Fibroblast of peridontal ligament (primary cell): ENCODE results near the gene FNDC10.
"Not testable (repeated sequence)": the region's sequence is repeated elsewhere in the genome, so short reads cannot be mapped to it uniquely, and the experiment has no call there.

Source experiments
- DNase-seq: peaks from one replicate; pipeline ENCODE4 v3.0.0-alpha.2; 2010; ENCODE audit errors: extremely low read depth

FNDC10 gene

DNA sequence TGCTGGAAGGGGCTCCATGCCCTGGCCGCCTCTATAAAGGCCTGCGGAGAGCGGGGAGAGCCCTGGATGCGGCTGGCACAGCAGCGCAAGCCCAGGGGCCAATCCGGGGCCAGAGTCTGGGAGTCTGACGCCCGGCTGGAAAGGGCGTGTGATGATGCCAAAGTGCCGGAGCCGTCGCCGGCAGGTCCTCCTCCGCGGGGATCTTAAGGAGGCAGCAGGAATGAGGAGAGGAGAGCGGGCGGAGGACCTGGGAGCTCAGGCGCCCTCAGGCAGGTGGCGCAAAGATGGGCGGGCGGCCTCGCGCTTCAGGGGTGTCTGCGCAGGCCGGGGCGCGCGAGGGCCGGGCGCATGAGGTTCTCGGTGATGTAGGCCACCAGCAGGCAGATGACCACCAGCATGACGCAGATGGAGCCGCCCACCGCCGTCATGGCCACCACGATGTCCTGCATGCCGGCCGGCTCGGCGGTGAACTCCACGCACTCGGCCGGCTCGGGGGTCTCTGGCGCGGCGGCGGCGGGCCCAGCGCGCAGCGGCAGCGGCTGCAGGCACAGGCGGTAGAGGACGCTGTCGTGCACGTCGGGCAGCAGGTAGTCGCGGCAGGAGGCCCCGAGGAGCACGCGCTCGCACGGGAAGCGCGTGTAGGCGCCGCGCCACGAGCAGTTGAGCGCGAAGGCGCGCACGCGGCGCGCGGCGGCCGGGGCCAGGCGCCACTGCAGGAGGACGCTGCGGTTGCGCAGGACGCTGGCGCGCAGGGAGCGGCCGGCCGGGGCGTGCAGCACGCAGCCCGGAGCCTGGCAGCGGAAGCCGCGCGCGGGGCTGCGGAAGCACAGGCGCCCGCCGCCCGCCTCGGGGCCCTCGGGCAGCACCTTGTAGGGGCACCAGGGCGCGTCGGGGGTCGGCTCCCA lies 653 bp downstream of the FNDC10 start:
- no peak for DNase-seq

DNA sequence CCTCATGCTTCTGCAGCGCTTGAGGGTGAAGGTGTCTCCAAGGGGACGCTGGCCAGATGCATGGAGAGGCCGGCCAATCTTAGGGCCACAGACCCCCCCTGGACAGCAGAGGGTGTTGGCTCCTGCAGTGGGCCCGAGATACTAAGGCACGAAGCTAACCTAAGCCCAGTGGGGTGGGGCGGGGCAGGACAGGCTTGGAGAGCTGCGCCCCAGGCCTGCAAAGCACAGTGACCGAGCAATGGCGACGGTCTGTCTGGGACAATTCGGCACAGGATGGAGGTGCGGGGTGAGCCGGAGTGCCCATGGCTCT lies 1.3 kb downstream of the FNDC10 start:
- DNase-seq, result no peak

DNA sequence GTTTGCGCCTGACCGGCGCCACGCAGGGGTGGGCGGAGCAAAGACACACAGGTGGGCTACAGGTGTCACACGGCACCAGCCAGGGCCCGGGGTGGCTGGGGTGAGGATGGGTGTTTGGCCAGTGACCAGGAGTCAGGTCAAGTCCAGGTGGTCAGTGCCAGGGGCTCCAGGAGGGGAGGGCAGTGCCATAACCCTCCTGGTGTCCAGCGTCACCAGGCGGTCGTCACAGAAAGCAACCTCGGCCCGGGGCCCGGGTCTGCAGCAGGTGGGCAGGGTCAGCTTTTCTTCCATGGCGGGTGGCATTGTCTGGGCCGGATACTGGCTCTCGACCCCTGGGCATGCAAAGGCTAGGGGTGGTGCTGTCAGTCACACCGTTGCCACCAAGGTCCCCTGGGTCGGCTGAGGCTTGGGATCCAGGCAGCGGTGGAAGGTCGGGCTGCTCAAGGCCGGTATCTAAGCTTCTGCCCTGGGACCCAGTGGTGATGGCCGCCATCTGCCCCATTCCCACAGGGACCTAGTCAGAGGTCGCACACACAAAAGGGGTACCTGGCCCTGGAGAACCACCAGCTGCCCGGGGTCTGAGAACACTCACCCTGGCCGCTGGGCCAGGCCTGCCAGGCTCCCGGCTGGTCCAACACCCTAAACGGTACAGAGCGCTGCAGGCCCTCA lies 1.8 kb downstream of the FNDC10 start:
- DNase-seq, result no peak

DNA sequence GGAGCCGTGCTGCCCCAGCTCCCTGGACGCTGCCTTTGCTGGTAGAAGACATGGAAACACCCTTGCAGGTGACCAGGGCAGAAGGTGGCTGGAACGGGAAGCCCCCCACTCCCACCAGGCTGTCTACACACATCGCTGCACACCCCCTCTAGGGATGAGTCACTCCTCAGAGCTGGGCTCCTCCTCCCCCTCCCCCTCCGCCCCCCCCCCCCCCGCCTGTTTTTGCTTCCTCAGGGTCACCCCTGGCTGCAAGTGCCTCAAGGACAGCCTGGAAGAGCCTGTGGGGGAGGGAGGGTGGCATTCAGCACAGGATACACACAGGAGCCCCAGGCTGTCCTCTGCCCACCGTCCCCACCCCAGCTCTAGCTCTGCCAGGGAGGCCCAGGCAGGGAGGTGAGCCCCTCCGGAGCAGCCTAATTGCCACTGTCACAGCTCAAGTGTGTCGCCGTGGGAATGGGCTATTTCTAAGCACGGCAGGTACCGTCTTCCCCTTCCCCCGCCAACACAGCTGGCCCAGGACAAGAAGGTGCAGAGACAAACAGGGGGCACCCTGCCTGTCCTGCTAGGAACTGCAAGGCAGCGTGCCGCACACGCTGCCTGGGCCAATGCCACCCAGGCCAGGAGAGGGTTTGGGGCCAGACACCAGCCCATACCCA lies 2.5 kb downstream of the FNDC10 start:
- no peak for DNase-seq

DNA sequence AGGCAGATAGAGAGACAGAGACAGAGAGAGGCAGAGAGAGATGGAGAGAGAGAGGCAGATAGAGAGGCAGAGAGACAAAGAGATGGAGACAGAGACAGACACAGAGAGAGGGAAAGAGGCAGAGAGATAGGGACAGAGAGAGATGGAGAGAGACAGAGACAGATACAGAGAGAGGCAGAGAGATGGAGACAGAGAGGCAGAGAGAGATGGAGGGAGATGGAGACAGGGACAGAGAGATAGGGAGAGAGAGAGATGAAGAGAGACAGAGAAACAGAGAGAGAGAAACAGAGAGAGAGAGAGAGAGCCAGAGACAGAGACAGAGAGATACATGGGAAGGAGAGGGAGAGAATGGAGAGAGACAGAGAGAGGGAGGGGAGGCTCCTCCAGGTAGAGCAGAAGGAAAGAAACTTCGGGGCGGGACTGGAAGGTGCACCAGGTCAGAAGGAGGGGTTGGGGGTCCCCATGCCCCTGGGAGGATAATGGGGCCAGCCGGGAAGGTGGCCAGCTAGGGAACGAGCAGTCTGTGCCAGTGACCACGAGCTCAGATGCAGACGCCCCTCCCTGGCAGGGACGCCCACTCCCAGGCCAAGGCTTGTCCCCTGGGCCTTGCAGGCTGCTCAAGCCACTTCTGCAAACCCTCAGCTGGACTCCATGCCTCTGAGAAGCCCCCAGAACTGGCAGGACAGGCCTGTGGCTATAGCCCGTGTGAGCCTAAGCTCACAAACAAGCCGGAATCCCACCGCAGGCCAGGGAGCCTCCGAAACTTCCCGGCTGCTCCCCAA lies 3.3 kb downstream of the FNDC10 start:
- DNase-seq, result no peak

DNA sequence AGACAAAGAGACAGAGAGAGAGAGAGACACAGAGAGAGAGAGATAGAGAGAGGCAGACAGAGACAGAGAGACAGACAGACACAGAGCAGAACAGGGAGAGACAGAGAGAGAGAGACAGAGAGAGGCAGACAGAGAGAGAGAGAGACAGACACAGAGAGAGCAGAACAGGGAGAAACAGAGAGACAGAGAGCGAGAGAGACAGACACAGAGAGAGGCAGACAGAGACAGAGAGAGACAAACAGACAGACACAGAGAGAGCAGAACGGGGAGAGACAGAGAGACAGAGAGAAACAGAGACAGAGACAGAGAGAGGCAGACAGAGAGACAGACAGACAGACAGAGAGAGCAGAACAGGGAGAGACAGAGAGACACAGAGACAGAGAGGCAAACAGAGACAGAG lies 4.6 kb downstream of the FNDC10 start:
- DNase-seq, result not testable (repeated sequence)

DNA sequence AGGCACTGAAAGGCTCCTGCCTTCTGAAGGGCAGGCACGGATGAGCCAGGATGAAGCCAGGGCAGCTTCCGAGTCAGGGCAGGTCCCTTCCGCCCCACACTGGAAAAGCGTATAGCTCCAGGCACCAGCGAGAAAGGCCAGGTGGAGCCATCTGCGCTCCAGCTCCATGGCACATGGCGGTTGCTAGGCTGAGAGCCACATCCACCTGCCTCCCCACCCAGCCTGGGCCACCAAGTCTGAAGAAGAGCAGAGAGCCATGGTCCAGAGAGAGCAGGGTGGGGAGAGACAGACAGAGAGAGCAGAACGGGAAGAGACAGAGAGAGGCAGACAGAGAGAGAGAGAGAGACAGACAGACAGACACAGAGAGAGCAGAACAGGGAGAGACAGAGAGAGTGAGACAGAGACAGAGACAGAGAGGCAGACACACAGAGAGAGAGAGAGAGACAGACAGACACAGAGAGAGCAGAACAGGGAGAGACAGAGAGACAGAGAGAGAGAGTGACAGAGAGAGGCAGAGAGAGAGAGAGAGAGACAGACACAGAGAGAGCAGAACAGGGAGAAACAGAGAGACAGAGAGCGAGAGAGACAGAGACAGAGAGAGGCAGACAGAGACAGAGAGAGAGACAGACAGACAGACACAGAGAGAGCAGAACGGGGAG lies 5.2 kb downstream of the FNDC10 start:
- no peak for DNase-seq

DNA sequence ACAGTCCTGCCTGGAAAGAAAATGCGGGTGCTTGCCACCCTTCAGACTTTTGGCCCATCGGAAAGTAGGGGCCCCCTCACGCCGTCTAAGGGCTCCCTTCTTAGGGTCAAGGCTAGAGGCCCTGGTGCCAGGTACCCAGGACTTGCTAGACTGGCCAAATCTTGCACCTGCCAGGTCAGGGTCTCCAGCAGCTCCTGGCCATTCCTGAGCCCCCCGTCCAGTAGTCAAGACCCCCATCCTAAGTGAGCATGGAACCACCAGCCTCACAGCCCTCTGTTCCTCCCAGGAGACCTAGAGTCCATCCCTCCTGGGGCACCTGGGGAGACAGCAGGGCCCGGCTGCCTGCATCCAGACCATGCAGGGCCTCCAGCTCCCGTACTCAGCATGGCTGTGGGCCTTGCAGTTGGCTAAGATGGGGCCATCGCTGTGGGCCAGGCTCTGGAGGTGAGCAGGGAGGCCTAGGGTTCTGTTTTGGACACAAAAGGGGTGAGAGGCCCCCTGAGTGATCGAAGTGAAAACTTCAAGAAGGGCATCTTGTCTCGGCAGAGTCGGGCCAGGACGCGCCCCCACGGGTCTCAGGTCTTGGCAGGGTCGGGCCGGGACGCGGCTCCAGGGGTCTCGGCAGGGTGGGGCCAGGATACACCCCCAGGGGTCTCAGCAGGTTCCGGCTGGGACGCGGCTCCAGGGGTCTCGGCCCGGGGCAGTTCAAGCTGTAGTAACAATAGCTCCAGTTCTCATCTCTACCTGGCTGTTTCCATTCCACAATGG lies 5.9 kb downstream of the FNDC10 start:
- DNase-seq, result no peak

DNA sequence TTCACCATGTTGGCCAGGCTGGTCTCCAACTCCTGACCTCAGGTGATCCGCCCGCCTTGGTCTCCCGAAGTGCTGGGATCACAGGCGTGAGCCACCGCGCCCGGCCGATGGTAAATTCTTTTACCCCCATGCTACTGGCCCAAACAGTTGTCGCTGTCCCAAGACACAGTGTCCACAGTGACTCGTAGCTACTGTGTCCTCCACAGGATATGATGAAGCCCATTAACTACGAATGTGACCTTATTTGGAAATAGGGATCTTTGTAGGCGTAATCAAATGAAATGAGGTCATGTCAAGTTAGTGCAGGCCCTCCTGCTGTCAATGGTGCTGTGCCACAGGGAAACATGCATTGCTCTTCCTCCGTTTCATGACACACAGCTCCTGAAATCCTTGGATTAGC lies 8.5 kb downstream of the FNDC10 start:
- DNase-seq, result no peak

DNA sequence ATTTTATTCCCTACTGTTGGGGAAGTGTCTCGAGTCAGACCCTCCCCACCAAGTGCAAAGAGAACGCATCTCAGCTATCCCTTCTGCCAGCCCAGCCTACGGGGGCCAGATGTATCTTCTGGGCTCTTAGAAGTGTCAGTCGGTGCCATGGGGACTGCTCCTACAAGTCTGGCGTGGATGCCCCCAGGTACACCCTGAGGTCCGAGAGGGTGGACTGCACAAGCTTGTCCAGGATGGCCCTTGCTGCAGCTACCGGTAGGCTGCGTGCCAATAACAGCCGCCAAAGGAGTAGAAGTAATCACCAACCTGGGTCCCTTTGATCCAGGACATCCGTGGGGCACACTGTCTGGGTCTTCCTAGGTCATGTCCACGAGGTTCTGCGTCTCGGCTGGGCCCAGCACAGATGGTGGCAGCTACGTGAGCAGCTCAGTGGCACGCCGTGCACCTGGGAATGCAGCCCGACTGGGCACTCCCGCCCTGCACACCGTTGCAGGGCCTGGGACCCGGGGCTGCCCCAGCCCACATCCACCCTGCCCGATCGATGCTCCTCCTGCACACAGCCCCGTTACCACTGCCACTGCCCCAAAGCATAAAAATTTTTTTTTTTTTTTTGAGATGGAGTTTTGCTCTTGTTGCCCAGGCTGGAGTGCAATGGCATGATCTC lies 16.5 kb downstream of the FNDC10 start:
- DNase-seq, result no peak

DNA sequence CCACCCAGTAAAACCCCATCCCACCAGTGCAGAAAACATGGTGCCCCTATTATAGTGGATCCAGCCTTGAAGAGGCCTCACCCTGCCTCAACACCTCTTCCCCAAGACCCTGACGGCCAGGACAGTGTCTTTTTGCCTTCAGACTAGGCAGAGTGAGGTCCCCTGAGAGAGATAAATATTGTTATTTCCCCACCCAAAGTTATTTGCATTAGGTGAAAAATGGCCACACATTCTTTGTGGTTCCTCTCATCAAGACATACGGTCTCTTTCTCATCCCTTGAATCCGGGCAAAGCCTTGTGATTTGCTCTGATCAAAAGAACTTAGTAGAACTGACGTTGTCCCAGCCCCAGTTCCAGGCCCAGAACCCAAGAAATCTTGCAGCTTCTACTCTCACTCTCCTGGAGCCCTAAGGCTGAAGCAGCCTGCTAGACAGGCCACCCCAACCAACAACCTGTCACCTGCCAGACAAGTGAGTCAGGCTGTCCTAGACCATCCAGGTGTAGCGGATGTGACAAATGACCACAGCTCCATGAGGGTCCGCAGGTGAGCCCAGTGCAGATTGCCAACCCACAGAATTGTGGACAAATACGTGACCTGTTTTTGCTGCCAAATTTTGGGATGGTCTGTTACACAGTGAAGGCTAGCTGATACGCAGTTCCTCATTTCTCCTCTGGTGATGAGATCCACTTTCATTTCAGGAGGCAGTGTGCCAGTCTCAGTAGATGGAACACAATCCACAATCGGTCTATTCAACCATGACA lies 17.2 kb downstream of the FNDC10 start:
- no peak for DNase-seq

DNA sequence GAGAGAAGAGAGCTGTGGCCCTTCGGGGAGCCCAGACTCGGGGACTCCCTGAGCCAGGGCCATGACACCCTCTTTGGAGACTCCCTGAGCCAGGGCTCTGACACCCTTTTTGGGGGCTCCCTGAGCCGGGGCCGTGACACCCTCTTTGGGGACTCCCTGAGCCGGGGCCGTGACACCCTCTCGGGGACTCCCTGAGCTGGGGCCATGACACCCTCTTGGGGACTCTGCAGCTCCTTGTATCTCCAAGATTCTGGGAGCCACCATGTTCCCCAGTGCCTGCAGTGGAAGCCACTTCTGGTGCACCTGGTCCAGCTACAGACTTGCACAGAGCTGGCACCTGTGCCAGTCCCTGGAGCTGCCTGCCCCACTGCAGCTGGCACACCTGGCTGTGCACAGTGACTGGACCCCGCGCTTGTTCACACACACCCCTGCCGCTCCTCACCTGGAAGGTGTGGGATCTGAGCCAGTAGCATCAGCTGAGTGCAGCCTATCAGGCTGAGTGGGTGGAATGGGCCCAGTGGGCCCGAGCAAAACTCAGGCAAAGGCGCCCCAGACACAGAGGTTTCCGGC lies 21.5 kb downstream of the FNDC10 start:
- no peak for DNase-seq

DNA sequence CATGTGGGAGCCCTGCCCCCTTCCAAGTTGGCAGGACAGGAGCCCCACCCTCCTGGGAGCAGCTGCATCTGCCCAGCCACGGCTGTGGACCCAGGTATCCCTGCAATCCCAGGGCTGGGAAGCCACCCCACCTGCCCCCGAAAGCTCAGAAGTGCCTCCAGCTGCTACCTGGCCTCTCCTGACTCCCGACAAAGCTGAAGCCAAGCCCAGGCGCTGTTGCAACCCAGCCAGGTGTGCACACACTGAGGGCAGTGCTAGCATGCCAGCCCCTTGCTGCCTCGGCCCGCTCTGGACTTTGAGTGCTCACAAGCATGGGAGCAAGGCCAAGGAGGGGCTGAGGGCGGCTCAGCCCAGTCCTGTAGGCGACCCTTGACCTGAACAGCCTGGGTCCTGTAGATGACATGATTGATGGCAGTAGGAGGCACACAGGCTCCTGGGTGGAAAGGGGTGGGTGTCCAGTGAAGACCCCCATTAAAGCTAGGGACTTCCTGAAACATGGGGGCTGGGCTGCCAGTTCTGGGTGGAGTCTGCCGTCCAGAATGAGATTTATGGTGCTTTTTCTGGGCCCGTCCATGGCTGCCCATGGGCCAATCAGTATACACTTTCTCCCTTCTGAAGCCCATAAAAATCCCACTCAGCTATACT lies 22.4 kb downstream of the FNDC10 start:
- no peak for DNase-seq

DNA sequence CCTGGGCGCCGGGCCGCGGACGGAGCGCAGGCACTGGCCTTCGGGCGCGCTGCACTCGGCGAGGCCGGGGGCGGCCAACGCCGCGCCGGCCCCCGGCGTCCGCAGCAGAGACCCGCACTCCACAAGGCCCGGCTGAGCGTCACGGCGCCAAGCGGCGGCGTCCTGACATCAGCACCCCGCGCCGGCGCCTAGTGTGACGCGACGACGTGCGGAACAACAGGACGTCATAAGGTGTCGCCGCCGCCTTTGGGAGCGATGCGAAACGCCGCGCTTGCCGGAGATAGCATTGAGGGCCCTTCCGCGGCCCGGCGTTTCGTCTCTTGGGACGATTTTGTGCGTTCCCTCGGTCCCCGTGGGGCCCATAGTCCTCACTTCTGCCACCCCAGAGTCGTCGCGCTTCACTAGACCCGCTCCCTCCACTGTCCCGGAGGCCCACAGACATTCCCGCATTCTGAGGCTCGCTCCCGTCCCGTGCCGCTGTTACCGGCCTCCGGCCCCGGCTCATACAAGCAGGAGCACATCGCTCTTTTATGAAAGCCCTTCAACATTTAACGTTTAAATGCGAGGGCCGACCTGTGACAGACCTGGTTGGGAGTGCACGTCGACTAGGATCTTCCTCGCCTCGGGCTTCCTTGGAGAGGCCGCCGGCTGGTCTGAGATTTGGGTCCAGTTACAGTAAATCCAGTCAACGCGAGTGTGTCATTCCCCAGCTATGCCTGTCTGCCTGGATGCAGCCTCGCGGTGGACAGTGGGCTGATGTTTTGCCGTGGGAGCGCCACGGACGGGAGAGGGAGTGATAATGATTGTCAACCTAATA lies 25.0 kb downstream of the FNDC10 start, which contains the start of gene SSU72:
TSS of gene SSU72 (minus strand) at position 143 of the 817 bp plus-strand sequence. CDS start 306 bp downstream, outside the sequence.
- peak; percentile 89 for DNase-seq

DNA sequence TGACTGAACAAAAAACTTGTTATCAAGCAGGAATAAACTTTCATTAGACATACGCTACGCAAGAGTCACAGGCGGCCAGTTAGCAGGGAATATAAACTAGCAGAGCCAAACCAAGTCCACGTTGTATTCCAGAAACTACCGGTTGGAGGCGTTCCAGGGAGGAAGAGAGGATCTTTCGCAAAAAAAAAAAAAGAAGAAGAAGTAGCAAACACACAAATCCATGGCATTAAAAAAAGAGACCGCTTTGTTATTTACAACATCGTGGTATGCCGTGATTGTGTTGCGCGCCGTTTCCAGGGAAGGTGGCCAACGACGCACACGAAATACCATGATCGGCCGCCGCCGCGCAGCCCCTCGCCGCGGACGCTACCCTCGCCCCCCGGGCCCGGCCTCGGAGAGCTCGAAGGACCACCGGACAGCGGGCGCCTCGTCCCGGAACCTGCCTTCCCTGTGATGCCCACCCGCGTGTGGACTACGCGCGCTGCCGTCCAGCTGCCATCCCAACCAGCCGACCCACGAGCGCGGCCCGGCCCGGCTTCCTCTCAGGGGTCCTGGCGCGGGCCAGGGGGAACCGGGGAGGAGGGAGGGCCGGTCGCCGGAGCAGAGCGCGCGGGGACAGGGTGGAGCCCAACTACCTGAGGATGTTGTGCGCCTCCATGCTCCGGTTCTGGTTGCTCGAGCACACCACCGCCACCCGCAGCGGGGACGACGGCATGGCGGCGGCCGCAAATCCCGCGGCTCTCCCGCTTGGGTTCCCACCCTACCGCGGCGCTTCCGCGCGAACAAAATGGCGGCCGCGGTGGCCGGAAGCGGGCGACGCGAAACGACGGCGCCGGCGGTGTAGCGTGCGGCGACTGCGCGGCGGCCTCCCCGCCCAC lies 25.9 kb downstream of the FNDC10 start:
- peak; percentile 61 for DNase-seq

DNA sequence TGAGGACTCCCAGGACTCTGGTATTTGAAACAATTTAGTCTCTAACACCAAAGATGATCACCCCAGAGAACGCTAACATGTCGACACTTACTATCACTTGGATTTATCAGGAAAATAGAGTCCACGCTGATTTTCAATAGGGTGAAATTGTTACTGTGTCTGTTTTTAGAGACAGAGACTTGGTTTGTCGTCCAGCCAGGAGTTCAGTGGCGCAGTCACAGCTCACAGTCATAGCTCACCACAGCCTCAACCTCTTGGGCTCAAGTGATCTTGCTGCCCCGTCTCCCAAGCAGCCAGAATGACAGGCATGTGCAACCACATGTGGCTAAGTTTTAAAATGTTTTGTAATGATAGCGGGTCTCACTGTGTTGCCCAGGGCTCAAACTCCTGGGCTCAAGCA lies 30.6 kb downstream of the FNDC10 start:
- DNase-seq, result no peak

DNA sequence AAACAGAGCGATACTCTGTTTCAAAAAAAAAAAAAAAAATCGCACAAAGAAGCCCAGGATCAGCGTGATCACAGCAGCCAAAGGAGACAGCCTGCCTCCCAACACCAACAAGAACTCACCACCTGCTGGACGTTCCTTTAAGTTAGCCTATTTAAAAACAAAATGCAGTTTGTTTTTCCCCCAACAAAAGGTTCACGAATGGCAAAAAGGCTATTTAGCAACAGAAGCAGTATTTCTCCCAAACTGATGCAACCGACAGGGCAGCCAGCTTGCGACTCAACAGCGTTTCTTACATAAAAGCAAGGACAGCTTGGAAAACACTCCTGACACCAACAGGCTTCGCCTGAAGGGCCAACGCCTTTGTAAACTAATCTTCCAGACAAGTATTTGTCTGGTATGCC lies 32.0 kb downstream of the FNDC10 start:
- DNase-seq, result no peak
